ENCODE results near the gene SLC25A12.

GRCh38 chr2:171939743-171940071, 45.7 kb upstream of the SLC25A12 start:
- TF ChIP-seq REST (IDR thresholded peaks at IDR 0.05; ENCODE audit: insufficient read depth in 1 of 2, low read depth in 2 of 2, low read length in 2 of 2) (no peak), POLR2AphosphoS5 (IDR thresholded peaks at IDR 0.05; ENCODE audit: low read depth, low read length) (no peak)

Measured in PFSK-1 (cell line).